HFFc6 (cell line): ENCODE results near the gene NTMT1. TPM values are rescaled to one million over a fixed set of nuclear protein-coding genes. Genes with fewer than 3 reads are reported as not detected.
A peak's percentile ranks its signal among the peaks of the same experiment; 100 is the strongest.
"Not testable (repeated sequence)": the region's sequence is repeated elsewhere in the genome, so short reads cannot be mapped to it uniquely, and the experiment has no call there.

Experiments
- DNase-seq: peaks from one replicate; pipeline ENCODE4 v3.0.0-alpha.2; 2018
- H3K27ac Mint-ChIP-seq: 2 replicates; pipeline ENCODE4 v1.8.0; 2020; ENCODE audit warnings: mild to moderate bottlenecking, mixed read lengths
- H3K27me3 Mint-ChIP-seq: 2 replicates; pipeline ENCODE4 v1.8.0; 2021; ENCODE audit warnings: mild to moderate bottlenecking, moderate library complexity, mixed read lengths; ENCODE audit not compliant: insufficient read depth
- H3K36me3 Mint-ChIP-seq: 2 replicates; pipeline ENCODE4 v1.8.0; 2021; ENCODE audit warnings: low read depth, mixed read lengths
- H3K4me1 Mint-ChIP-seq: 2 replicates; pipeline ENCODE4 v1.8.0; 2020; ENCODE audit warnings: low read depth, mixed read lengths
- H3K4me3 Mint-ChIP-seq: 2 replicates; pipeline ENCODE4 v1.8.0; 2020; ENCODE audit warnings: mild to moderate bottlenecking, moderate library complexity, mixed read lengths
- H3K9me3 Mint-ChIP-seq: 2 replicates; pipeline ENCODE4 v1.8.0; 2020; ENCODE audit warnings: mild to moderate bottlenecking, mixed read lengths
- CTCF ChIP-seq: fragments of 200-600 bp; sonication (generic); IDR thresholded peaks from 2 replicates; pipeline ENCODE4 v1.5.0; 2021; ENCODE audit warnings: antibody characterized with exemption, mild to moderate bottlenecking
- total RNA-seq, 6 experiments: library from RNA; stranded (reverse); fragmentation: NEBNext Ultra II Directional; extraction: Animal tissue kit (Norgen Biotek cat#: 25700); gene quantifications; 2 replicates in 1 of 6; 3 replicates in 5 of 6; pipeline ENCODE4 v1.2.3, GENCODE V29; 2021

NTMT1 gene
- total RNA-seq, 6 experiments from 2014 or later, result 81.6 to 90.0 (median 87.7) TPM

- no peak for TF ChIP-seq CTCF
- Mint-ChIP-seq H3K4me1 (peaks cover 49% of the 10 kb centered on the region), H3K4me3 (no peak overlapping the region), H3K36me3 (peaks cover 28% of the 10 kb centered on the region), H3K9me3 (no peaks in the 10 kb centered on the region), H3K27me3 (peaks cover 6% of the 10 kb centered on the region), H3K27ac (no peak overlapping the region; the same call in none of the 2 replicates)
- DNase-seq, result no peak
Observed at GRCh38 chr9:129633207-129633606, 7.2 kb downstream of the NTMT1 start.

- no peak overlapping the region for H3K4me3 Mint-ChIP-seq
- peaks cover 31% of the 10 kb centered on the region for H3K36me3 Mint-ChIP-seq
- H3K9me3 Mint-ChIP-seq, result no peaks in the 10 kb centered on the region
- peaks cover 6% of the 10 kb centered on the region for H3K27me3 Mint-ChIP-seq
- H3K4me1 Mint-ChIP-seq, result peaks cover 43% of the 10 kb centered on the region
- no peak for DNase-seq
- no peak overlapping the region for H3K27ac Mint-ChIP-seq
- TF ChIP-seq CTCF, result no peak
Observed at GRCh38 chr9:129633848-129634247, 7.9 kb downstream of the NTMT1 start.

- TF ChIP-seq CTCF, result no peak
- no peaks in the 10 kb centered on the region for H3K9me3 Mint-ChIP-seq
- H3K27me3 Mint-ChIP-seq, result peaks cover 6% of the 10 kb centered on the region
- peaks cover 31% of the 10 kb centered on the region for H3K36me3 Mint-ChIP-seq
- H3K4me3 Mint-ChIP-seq, result no peak overlapping the region
- DNase-seq, result no peak
- H3K4me1 Mint-ChIP-seq, result peaks cover 38% of the 10 kb centered on the region
- peak overlapping the region; percentile 29; the same call in 1 of the 2 replicates for H3K27ac Mint-ChIP-seq
Observed at GRCh38 chr9:129635099-129636065, 9.4 kb downstream of the NTMT1 start.

- not testable (repeated sequence) for H3K4me3 Mint-ChIP-seq, H3K9me3 Mint-ChIP-seq, DNase-seq, H3K27me3 Mint-ChIP-seq, H3K27ac Mint-ChIP-seq
- Mint-ChIP-seq H3K36me3 (peaks cover 33% of the 10 kb centered on the region), H3K4me1 (peaks cover 38% of the 10 kb centered on the region)
Observed at GRCh38 chr9:129636343-129636742, 10.4 kb downstream of the NTMT1 start.

- H3K36me3 Mint-ChIP-seq, result peaks cover 30% of the 10 kb centered on the region
- no peak for TF ChIP-seq CTCF
- no peak for DNase-seq
- H3K9me3 Mint-ChIP-seq, result no peaks in the 10 kb centered on the region
- no peak overlapping the region for H3K4me3 Mint-ChIP-seq
- H3K4me1 Mint-ChIP-seq, result peaks cover 31% of the 10 kb centered on the region
- H3K27me3 Mint-ChIP-seq, result peaks cover 6% of the 10 kb centered on the region
- no peak overlapping the region for H3K27ac Mint-ChIP-seq
Observed at GRCh38 chr9:129637102-129637501, 11.1 kb downstream of the NTMT1 start.
